Loucy (cell line): ENCODE measurements around the gene MPP3.

Source experiments
- EZH2phosphoT487 ChIP-seq: fragments of 200-600 bp; IDR thresholded peaks from 2 replicates; pipeline ENCODE4 v1.6.1; 2018; ENCODE audit warnings: antibody characterized with exemption, mild to moderate bottlenecking, moderate library complexity, borderline replicate concordance
- TF ChIP-seq, protein P1 (sequence below): fragments of 200-600 bp; sonication (generic); conservative IDR thresholded peaks from 2 replicates; pipeline ENCODE4 v1.5.1; 2014; ENCODE audit warnings: mild to moderate bottlenecking, antibody characterized with exemption, low read length

DNA sequence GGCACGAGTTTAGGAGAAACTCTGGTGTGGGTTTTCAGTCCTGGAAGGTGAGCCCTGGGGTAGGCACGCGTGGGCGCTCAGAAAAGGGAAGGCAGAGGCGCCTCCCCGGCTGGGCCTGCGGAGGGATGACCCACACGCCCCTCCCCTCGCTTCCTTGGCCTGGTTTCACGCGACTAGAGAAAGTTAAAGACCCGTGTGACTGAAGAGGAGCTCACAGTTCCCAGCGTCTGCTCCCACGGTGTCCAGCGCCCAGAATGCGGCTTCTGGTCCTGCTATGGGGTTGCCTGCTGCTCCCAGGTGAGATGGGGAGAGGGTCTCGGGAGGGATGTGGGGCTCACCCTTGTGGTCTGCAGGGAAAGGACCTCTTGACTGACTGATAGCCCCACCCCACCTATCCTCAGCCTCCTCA is 14.0 kb upstream of the MPP3 start, which contains the start of gene CD300LG:
- TF ChIP-seq EZH2phosphoT487: no peak
- TF ChIP-seq, protein P1, sequence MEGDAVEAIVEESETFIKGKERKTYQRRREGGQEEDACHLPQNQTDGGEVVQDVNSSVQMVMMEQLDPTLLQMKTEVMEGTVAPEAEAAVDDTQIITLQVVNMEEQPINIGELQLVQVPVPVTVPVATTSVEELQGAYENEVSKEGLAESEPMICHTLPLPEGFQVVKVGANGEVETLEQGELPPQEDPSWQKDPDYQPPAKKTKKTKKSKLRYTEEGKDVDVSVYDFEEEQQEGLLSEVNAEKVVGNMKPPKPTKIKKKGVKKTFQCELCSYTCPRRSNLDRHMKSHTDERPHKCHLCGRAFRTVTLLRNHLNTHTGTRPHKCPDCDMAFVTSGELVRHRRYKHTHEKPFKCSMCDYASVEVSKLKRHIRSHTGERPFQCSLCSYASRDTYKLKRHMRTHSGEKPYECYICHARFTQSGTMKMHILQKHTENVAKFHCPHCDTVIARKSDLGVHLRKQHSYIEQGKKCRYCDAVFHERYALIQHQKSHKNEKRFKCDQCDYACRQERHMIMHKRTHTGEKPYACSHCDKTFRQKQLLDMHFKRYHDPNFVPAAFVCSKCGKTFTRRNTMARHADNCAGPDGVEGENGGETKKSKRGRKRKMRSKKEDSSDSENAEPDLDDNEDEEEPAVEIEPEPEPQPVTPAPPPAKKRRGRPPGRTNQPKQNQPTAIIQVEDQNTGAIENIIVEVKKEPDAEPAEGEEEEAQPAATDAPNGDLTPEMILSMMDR: no peak
